SJSA1 (cell line): ENCODE data around the gene TLE4. TPM values are rescaled to one million over a fixed set of nuclear protein-coding genes. Genes with fewer than 3 reads are reported as not detected.

Experiments
- DNase-seq, 2 experiments: peaks; one replicate each; pipeline ENCODE4 v3.0.0-alpha.2; 2015 to 2020; ENCODE audit warnings: low spot score in 2 of 2, low read depth in 1 of 2
- H3K27ac ChIP-seq: fragments of 250-450 bp; sonication (Bioruptor Pico); 2 replicates; pipeline ENCODE4 v1.5.1; 2020; ENCODE audit warnings: mild to moderate bottlenecking, moderate library complexity
- H3K27me3 ChIP-seq: fragments of 250-450 bp; sonication (Bioruptor Pico); replicated peaks from 2 replicates; pipeline ENCODE4 v1.5.1; 2020; ENCODE audit warnings: mild to moderate bottlenecking, moderate library complexity
- H3K36me3 ChIP-seq: fragments of 250-450 bp; sonication (Bioruptor Pico); 2 replicates; pipeline ENCODE4 v1.5.1; 2020; ENCODE audit warnings: mild to moderate bottlenecking
- H3K4me1 ChIP-seq: fragments of 250-450 bp; sonication (Bioruptor Pico); replicated peaks from 2 replicates; pipeline ENCODE4 v1.6.1; 2021; ENCODE audit warnings: mild to moderate bottlenecking
- H3K4me3 ChIP-seq: fragments of 250-450 bp; sonication (Bioruptor Pico); 2 replicates; pipeline ENCODE4 v1.5.1; 2020; ENCODE audit warnings: mild to moderate bottlenecking
- H3K9me3 ChIP-seq: fragments of 250-450 bp; sonication (Bioruptor Pico); replicated peaks from 2 replicates; pipeline ENCODE4 v1.5.1; 2020; ENCODE audit warnings: mild to moderate bottlenecking
- total RNA-seq: library from RNA; depleted of rRNA; stranded (reverse); fragments of >200 nt; shearing (Covaris generic); gene quantifications from 2 replicates; pipeline ENCODE4 v1.2.3, GENCODE V29; 2014

TLE4 gene
- total RNA-seq, 1 experiment from 2014 or later: 54.6 TPM

DNA sequence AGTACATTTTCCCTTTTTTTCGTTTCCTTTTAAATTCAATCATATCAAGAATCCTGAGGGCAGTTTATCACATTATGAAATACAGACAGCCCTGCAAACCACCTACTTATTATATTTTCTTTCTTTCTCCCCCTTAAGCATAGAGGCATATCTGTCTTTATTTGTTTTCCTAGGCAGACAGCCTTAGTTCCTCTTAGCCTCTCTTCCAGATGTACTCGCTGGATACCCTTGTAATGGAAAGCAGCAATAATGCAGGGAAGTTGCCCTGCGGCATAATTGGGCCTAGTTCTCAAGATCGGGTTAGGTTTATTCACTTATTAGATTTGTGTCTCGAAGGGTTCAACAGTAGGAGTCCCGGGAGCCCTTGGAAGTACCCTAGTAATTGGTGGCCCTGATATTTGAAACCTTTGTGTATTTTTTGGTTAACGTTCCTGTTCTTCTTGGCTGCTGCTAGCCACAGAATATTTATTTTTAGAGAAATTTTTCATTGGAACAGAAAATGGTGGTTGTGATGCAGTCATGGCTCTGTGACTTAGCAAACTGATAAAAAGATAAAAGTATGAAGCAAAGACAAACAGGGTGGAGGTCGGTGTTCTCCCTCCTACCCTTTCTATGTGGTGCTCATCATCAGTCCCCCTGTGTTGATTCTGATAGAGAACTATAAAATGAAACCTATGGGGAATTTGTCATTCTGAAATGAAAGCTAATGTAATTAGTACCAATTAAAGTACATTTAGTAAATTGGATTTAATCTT lies 6.4 kb downstream of the TLE4 start:
- no peak overlapping the region for H3K4me3 ChIP-seq
- H3K9me3 ChIP-seq: no peaks in the 10 kb centered on the region
- H3K4me1 ChIP-seq: peaks cover 54% of the 10 kb centered on the region
- H3K27me3 ChIP-seq: no peaks in the 10 kb centered on the region
- H3K36me3 ChIP-seq: peaks cover 67% of the 10 kb centered on the region
- H3K27ac ChIP-seq: peak overlapping the region; percentile 68
- peak in 1 of 2 experiments; percentile 61 for DNase-seq

DNA sequence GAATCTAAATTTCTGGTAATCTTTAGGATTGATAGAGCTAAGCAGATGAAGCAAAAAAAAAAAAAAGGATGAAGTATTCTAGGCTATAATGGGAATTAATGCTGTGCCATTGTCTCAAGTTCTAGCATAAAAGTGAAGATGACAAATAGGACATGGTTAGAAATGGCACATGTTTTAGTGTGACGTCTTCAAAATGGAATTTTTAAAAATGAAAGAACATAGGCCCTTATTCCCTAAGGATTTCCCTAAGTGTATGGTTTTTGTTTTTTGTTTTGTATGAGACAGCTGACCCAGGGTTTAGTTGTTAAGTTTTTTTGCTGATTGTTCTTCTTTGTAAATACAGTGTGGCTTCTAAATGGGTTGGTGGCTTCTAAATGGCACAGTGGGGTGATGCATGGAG lies 7.1 kb downstream of the TLE4 start:
- peaks cover 54% of the 10 kb centered on the region for H3K4me1 ChIP-seq
- no peaks in the 10 kb centered on the region for H3K27me3 ChIP-seq
- peaks cover 68% of the 10 kb centered on the region for H3K36me3 ChIP-seq
- H3K9me3 ChIP-seq: no peaks in the 10 kb centered on the region
- no peak overlapping the region for H3K4me3 ChIP-seq
- H3K27ac ChIP-seq: peak overlapping the region; percentile 68
- peak in 1 of 2 experiments; percentile 50 for DNase-seq

DNA sequence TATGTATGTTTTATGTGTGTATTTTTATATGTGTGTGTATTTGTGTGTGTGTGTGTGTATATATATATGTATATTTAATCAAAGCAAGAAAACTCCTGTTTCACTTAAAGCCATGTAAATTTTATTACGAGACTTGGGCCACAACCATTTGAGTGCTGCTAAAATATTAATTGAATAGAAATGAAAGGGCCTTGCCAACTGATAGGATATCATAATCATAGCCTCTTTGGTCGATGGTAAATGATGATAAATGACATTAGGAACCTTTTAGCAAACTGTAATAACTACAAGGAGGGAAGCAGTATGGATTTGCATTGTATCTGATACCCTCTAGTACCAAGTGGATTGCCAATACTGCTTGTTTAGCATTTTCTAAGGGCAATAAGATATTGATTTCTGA lies 7.9 kb downstream of the TLE4 start:
- DNase-seq: no peak
- no peaks in the 10 kb centered on the region for H3K27me3 ChIP-seq
- H3K9me3 ChIP-seq: no peaks in the 10 kb centered on the region
- peaks cover 53% of the 10 kb centered on the region for H3K4me1 ChIP-seq
- peaks cover 70% of the 10 kb centered on the region for H3K36me3 ChIP-seq
- H3K27ac ChIP-seq: no peak overlapping the region
- H3K4me3 ChIP-seq: no peak overlapping the region

DNA sequence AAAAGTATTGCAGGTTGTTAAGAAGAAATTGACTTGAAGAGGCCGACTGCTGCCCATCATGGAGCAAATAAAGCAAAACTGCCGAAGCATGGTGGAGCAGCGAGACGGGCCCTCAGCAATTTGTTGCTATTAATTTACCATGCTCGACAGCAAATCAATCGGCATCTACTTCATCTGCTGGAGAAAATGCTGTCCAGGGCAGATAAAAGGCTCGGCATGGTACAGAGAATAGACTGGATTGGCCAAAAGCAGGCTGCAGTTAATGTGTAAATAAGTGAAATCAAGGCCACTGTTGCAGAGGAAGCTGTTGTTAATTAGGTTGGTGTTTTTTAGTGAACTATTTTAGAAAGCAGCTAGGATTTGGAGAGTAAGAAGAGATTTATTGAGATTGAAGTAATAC lies 8.3 kb downstream of the TLE4 start:
- Histone ChIP-seq H3K4me1 (peaks cover 48% of the 10 kb centered on the region), H3K27me3 (no peaks in the 10 kb centered on the region), H3K9me3 (no peaks in the 10 kb centered on the region), H3K27ac (no peak overlapping the region), H3K4me3 (no peak overlapping the region), H3K36me3 (peaks cover 66% of the 10 kb centered on the region)
- no peak for DNase-seq

DNA sequence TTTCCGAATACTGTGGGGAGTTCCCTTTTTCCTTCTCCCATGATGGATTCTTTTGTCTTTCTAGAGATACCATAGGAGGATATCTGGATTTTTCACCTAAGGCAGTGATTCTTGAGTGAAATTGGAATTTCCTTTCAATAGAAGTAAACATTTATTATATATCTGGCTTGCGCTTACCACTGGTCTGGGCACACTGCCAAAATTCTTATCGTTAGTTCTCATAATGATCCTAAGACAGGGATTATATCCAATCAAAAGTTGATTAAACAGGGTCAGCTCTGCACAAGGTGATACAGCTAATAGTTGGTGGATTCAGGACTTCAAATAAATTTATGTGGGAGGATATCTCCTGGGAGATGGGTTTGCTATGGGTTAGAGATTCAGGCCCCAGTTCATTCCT lies 9.6 kb downstream of the TLE4 start:
- Histone ChIP-seq H3K4me3 (no peak overlapping the region), H3K27ac (peak overlapping the region; percentile 59), H3K27me3 (no peaks in the 10 kb centered on the region), H3K36me3 (peaks cover 58% of the 10 kb centered on the region), H3K9me3 (no peaks in the 10 kb centered on the region), H3K4me1 (peaks cover 40% of the 10 kb centered on the region)
- DNase-seq: no peak

DNA sequence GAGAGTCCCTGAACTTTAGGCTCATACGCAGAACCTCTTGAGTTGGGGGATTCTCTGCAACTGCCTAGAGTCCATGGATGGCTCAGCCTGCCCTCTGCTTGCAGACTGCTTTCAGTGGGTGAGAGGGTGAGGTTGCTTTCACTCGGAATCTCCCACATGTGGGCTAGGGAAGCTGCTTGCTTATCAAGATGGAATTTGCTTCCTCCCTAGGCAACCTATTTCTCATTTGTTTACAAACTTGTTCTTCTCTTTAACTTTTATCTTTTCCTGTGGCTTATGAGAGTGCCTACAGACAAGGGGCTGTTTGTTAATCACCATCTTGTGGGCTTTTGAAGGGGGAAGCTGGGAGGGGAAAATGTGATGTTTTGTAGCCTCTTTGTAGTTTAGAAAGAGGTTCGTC lies 10.0 kb downstream of the TLE4 start:
- Histone ChIP-seq H3K27me3 (no peaks in the 10 kb centered on the region), H3K27ac (peak overlapping the region; percentile 59), H3K4me3 (no peak overlapping the region), H3K36me3 (peaks cover 60% of the 10 kb centered on the region), H3K4me1 (peaks cover 38% of the 10 kb centered on the region), H3K9me3 (no peaks in the 10 kb centered on the region)
- peak; percentile 77 to 84 for DNase-seq

DNA sequence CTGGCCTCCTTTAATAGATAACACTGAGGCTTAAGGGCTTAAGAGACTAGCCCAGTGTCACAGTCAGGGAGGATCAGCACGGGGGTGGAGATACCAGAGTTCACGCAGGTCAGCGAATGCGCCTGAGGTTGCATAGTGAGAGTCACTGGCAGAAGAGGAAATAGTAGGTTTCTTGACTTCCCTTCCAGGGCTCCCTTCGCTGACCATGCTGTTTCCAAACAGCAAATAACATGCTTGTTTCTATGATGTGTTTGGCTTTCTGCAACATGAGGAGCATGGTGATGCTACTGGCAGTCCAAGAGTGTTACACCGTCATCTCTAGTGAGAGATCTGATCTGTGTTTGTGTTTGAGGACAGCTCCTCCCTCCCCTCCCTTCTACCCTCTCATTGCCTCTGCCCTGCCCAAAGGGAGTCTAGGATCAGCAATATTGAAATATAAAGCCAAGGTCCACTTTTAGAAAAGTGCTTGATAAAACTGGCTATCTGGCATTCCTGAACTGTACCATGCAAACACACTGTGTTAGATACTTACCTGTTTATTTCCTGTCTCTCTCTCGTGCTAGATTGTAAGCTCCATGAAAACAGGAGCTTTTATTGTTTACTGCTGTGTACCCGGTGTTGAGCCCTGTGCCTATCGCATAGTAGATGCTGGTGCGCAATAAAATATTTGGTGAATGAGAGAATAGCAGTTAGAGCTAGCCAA lies 12.3 kb downstream of the TLE4 start:
- H3K9me3 ChIP-seq: no peaks in the 10 kb centered on the region

DNA sequence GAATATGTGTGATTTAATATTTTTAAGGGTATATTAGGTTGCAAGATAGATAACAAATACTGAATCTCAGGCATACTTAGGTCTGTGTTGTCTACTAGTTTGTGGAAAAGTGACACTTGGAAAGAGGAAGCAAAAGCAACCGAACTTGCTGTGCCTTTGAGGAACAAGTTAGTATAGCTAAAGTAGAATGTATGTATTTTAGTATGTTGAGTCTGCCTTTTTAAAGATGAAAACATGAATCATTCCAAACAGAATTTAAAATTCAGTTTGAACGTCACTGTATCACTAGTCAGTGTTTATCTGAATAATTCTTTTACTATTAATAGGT lies 12.9 kb downstream of the TLE4 start:
- Histone ChIP-seq H3K27me3 (no peaks in the 10 kb centered on the region), H3K27ac (no peak overlapping the region), H3K36me3 (peaks cover 64% of the 10 kb centered on the region), H3K4me1 (peaks cover 14% of the 10 kb centered on the region), H3K4me3 (no peak overlapping the region), H3K9me3 (no peaks in the 10 kb centered on the region)
- no peak for DNase-seq

More for the DNA sequence above, 12.3 kb downstream of the TLE4 start:
- Histone ChIP-seq H3K27ac (no peak overlapping the region), H3K36me3 (peaks cover 69% of the 10 kb centered on the region), H3K27me3 (no peaks in the 10 kb centered on the region), H3K4me3 (no peak overlapping the region), H3K4me1 (peaks cover 17% of the 10 kb centered on the region)
- no peak for DNase-seq

DNA sequence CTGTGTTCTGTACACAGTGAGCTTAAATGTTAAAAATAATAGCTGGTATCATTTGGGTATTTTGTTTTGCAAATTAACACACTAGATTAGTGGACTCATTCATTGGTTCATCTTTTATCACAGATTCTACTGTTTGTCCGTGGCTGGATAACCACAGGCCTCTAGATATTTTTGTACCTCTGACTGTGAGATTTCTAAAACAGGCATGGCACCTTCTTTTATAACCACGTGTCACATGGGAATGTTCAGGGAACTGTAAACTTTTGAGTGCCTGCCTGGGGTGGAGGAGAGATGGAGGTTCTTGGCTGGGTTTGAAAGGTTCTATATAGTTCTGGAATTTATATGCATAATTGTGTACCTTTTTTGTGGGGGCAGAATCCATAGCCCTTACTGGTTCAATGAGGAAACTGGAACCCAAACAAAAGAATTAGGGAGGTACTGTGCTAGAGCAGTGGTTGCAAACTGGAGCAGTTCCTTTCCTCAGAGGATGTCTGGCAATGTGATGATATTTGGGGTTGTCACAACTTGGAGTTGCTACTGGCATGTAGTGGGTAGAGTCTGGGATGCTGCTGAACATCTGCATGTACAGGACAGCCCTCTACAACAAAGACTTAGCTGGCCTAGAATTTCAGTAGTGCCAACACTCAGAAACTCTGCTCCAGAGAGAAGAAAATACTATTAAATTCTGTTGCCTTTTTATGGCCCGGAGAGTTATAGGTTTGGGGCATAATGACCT lies 16.9 kb downstream of the TLE4 start:
- H3K27me3 ChIP-seq: no peaks in the 10 kb centered on the region
- no peak for DNase-seq
- H3K4me3 ChIP-seq: no peak overlapping the region
- H3K27ac ChIP-seq: no peak overlapping the region
- H3K36me3 ChIP-seq: peaks cover 38% of the 10 kb centered on the region
- H3K9me3 ChIP-seq: no peaks in the 10 kb centered on the region
- no peaks in the 10 kb centered on the region for H3K4me1 ChIP-seq

DNA sequence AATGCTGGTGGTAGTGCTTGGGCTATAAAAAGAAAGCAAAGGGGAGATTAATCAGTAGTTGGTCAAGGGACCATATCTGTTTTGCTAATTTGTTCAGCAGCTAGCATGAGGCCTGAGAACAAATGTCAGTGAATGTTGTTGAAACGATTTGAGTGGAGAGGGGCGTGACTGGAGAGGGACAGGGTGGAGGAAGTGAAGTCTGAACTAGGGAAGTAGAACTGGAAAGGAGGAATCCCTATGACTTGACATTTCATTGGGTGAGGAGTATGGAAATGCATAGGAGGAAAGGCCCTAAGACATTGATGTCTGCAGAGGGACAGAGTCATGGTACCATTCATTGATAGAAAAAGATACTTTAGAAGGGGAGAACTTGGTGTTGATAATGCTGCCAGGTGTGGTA lies 19.7 kb downstream of the TLE4 start:
- Histone ChIP-seq H3K36me3 (peaks cover 31% of the 10 kb centered on the region), H3K27me3 (no peaks in the 10 kb centered on the region), H3K4me1 (no peaks in the 10 kb centered on the region), H3K9me3 (no peaks in the 10 kb centered on the region), H3K27ac (no peak overlapping the region), H3K4me3 (no peak overlapping the region)
- DNase-seq: no peak

DNA sequence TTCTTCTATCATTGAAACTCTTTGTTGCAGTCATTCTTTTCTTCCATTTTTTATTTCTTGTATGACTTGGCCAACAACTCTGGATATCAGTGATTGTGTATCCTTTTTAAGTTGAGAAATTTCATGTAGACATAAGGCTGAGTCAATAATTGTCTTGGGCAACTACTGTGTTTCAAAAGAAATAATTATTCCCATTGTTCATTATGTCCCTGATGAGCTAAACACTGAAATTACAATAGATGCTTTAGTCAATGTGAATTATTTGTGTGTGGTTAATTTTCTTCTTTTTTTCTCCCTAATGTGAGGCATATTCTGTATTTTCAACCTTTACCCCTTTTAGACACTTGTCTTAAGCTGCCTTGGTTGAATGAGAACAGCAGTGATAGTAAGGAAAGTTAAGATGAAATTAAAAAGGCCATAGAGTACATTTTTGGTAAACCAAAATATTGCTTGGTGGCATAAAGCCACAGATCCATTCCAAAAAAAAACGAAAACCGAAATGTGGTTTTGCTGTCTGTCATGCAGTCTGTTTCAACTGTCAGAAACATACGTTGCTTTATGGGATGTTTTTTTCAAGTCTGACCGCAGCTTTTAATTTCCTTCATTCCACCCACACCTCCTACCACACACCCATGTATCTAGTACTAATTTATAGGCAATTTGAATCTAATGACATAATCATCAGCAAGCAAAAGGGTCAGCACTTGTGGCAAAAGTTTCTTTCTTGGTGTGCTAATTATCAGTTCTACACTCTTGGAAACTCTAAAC lies 21.1 kb downstream of the TLE4 start:
- no peaks in the 10 kb centered on the region for H3K4me1 ChIP-seq
- peaks cover 16% of the 10 kb centered on the region for H3K36me3 ChIP-seq
- no peaks in the 10 kb centered on the region for H3K27me3 ChIP-seq
- no peak for DNase-seq
- H3K9me3 ChIP-seq: no peaks in the 10 kb centered on the region
- no peak overlapping the region for H3K4me3 ChIP-seq
- H3K27ac ChIP-seq: no peak overlapping the region

DNA sequence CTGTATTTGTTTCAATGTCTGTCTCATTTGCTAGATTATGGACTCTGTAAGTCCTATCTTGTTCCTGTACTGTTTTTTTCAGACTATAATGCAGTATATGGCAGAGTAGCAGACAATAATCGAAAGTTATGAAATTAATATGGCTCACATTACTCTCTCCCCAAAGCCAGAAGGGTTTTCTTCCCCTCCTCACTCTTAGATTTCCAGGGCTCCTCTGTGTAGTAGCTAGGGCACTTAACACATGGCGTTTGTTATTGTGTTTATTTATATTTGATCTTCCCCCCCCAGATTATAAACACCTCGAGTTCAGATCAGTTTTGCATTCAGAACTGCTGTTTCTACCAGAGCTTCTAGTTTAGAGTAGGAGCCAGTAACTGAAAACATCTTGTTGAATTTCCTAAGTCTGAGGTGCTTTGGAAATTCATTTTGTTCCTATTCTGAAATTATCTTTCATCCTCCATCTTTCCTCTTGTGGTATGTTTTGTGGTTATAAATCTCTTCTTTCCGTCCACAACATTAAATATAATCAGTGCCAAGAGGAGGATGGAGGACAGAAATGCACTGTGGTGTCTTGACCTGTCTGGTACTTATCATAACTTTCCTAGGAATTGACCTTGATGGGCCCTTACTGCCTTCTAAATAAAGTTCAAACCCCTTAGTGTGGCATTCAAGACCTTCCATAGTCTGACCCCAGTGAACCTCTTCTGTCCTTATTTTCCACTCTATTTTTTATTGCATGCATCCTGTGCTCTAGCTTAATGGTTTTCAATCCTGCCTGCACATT lies 27.0 kb downstream of the TLE4 start:
- Histone ChIP-seq H3K27ac (no peak overlapping the region), H3K4me3 (no peak overlapping the region), H3K4me1 (peaks cover 14% of the 10 kb centered on the region), H3K27me3 (no peaks in the 10 kb centered on the region), H3K9me3 (peaks cover 8% of the 10 kb centered on the region; the same call in 1 of the 2 replicates), H3K36me3 (peaks cover 34% of the 10 kb centered on the region)
- no peak for DNase-seq

DNA sequence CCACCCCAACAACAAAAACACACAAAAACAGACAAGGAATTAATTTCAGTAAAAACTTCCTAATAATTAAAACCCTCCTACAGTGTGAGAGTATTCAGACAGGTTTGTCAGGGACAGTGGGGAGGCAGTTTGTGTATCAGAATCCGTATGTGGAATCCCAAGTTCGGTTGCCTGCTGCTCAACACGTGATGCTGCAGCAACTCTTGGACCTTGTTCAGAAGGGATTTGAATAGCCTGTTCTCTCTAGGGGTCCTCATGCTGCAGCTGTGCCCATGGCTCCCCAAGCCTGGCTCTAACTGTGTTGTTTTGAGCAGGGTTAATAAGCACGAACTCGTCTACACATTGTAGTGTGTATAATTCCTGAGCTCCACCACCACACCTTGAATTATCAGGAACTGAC lies 28.7 kb downstream of the TLE4 start:
- Histone ChIP-seq H3K4me3 (no peak overlapping the region), H3K36me3 (peaks cover 42% of the 10 kb centered on the region), H3K9me3 (peaks cover 8% of the 10 kb centered on the region; the same call in 1 of the 2 replicates), H3K27me3 (no peaks in the 10 kb centered on the region), H3K27ac (no peak overlapping the region), H3K4me1 (peaks cover 25% of the 10 kb centered on the region)
- no peak for DNase-seq
